NOMO-1 treated with DMSO at 0.1 percent for 48 hours (cell line): ENCODE results near the gene DNAAF1.

Experiments used
- DNase-seq: peaks from one replicate; lab custom pipeline; 2025; ENCODE audit not compliant: unreplicated experiment; lab: John Stamatoyannopoulos, UW

Gene DNAAF1

GRCh38 chr16:84121007-84121406 is 24.1 kb upstream of the DNAAF1 start:
- DNase-seq: no peak

- no peak for DNase-seq
Measured at GRCh38 chr16:84124257-84125073, 20.6 kb upstream of the DNAAF1 start.

GRCh38 chr16:84131117-84131516 is 14.0 kb upstream of the DNAAF1 start:
- DNase-seq: no peak

- DNase-seq: no peak
Measured at GRCh38 chr16:84132527-84133285, 12.4 kb upstream of the DNAAF1 start.

GRCh38 chr16:84136331-84137125 is 8.6 kb upstream of the DNAAF1 start:
- no peak for DNase-seq

GRCh38 chr16:84137287-84137686 is 7.8 kb upstream of the DNAAF1 start:
- no peak for DNase-seq

GRCh38 chr16:84137769-84138357 is 7.2 kb upstream of the DNAAF1 start:
- DNase-seq: no peak

GRCh38 chr16:84138500-84138823 is 6.6 kb upstream of the DNAAF1 start:
- no peak for DNase-seq

- DNase-seq: peak; percentile 39
Measured at GRCh38 chr16:84138824-84139627, 6.1 kb upstream of the DNAAF1 start.

- no peak for DNase-seq
Measured at GRCh38 chr16:84139628-84140258, 5.4 kb upstream of the DNAAF1 start.

- no peak for DNase-seq
Measured at GRCh38 chr16:84141143-84141670, 3.9 kb upstream of the DNAAF1 start.

- no peak for DNase-seq
Measured at GRCh38 chr16:84143081-84143480, 2.0 kb upstream of the DNAAF1 start.

- no peak for DNase-seq
Measured at GRCh38 chr16:84143784-84144199, 1.3 kb upstream of the DNAAF1 start.

- DNase-seq: no peak
Measured at GRCh38 chr16:84144209-84144858, 774 bp upstream of the DNAAF1 start.

- DNase-seq: no peak
Measured at GRCh38 chr16:84150926-84151325, 5.8 kb downstream of the DNAAF1 start.

GRCh38 chr16:84153660-84154214 is 8.6 kb downstream of the DNAAF1 start:
- no peak for DNase-seq

- DNase-seq: no peak
Measured at GRCh38 chr16:84155226-84155625, 10.1 kb downstream of the DNAAF1 start.

GRCh38 chr16:84155771-84156170 is 10.7 kb downstream of the DNAAF1 start:
- no peak for DNase-seq

GRCh38 chr16:84156342-84156784 is 11.3 kb downstream of the DNAAF1 start:
- DNase-seq: no peak
